Epithelial cell of esophagus (primary cell): Measurements from ENCODE around the gene MBTPS1.

Source experiments
- DNase-seq: peaks from one replicate; pipeline ENCODE4 v3.0.0; 2010; ENCODE audit warnings: low read depth
- H3K4me3 ChIP-seq: 2 replicates; pipeline ENCODE4 v1.5.1; 2011; ENCODE audit warnings: mild to moderate bottlenecking, low read length, control low read depth
- CTCF ChIP-seq: IDR thresholded peaks from 2 replicates; pipeline ENCODE4 v1.5.1; 2011; ENCODE audit warnings: low read depth, mild to moderate bottlenecking, low read length, control low read depth, inconsistent platforms; ENCODE audit not compliant: insufficient read depth; ENCODE audit errors: missing control alignments

The MBTPS1 gene

DNA sequence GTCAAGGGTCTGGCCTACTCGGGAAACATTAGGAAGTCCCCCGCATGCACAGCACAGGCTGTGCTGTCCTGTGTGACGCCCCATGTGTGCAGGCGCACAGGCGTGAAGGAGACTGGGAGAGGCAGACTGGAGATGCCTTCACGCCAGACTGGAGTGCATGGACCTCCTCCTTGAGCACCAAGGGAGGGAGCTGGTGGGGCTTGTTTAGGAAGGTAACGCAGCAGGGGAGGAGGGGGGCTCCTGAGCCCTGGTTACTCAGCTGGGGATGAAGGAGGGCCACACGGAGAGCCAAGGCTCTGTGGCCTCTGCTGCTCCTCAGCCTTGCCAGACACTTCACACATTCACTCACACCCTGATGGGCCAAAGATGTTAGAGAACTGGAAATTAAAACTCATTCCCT, 20.5 kb upstream of the MBTPS1 start:
- H3K4me3 ChIP-seq: no peak overlapping the region
- DNase-seq: no peak
- TF ChIP-seq CTCF: no peak

DNA sequence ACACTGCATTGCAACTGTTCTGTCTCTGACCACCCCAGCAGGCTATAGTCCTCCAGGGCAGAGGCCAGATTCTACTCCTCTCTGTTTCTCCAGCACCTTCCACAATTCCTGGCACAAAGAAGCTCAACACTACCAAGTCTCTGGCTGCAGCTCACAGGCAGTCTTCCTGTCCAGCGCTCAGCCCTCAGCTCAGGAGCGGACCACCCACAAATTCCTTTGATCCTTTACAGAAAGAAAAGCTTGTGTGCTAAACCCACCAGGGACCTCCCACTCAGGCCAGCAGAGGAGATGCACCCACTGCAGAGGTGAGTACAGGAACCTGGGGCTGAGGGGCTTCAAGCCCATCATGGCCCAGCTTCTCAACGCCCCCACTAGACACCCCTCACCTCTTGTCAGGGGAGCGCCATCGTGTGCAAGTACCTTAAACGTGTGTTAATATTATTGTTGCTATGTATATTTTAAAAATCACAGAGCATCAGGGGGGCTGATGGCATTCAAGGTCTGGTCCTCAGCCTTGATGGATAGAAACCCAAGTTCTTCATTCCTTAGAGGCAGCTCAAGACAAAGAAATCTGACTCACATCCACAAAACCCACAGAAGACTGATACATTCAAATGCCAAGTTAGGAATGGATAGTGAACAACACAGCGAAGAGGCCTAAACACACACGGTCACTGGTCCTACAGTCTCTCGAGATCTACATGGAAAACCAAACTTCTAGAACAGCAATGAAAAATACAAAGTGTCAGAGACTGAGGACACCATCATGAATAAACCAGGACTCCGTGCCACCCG, 19.8 kb upstream of the MBTPS1 start:
- no peak for DNase-seq
- no peak for TF ChIP-seq CTCF
- no peak overlapping the region for H3K4me3 ChIP-seq

GRCh38 chr16:84132527-84133285, 16.0 kb upstream of the MBTPS1 start:
- H3K4me3 ChIP-seq: no peak overlapping the region
- TF ChIP-seq CTCF: no peak
- no peak for DNase-seq

DNA sequence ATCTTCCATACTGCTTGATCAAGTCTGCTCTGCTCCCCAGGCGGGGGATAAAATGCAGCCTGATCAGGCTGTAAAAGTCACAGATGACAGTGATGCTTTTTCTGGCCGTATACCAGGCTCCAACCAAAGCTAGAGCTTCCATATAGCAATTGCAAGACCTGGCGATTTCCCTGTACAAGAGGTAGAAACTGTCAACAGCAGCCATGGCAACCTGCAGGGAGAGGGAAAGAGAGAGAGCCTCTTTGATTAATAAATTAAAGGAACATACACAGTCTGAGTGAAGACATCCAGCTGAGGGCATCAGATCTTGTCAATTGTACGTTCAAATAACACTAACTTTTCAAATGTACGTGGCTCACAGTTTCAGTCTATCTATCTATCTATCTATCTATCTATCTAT, 14.4 kb upstream of the MBTPS1 start:
- no peak for TF ChIP-seq CTCF
- H3K4me3 ChIP-seq: no peak overlapping the region
- no peak for DNase-seq

DNA sequence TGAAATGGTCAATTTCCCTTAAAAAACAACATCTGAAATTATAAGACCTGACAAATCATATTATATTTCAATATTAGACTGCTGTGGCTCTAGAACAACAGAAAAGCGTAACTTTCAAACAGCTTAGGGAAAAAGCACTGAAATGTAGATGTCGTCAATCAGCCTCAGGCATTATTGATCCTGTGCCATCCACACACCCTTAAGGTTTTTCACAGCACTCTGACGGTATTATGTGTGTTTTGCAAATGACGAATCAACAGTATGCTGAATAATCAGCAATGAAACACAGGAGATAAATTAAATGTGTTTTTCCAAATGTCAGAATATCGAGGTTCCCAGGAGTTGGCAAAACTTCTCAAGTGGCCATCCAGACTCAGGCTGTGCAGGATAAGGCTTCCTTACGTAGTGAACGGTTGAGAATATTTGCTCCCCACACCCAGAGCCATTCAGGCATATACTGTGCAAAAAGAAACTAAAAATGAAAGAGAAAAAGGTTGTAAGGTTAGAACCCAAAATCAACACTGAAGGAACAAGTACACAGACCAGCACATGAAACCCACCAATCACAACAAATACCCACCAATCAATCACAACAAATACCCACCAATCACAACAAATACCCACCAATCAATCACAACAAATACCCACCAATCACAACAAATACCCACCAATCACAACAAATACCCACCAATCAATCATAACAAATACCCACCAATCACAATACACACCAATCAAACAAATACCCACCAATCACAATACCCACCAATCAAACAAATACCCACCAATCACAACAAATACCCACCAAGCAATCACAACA, 7.7 kb upstream of the MBTPS1 start:
- H3K4me3 ChIP-seq: no peak overlapping the region
- no peak for DNase-seq
- TF ChIP-seq CTCF: no peak

GRCh38 chr16:84121007-84121406, 4.3 kb upstream of the MBTPS1 start:
- H3K4me3 ChIP-seq: no peak overlapping the region
- TF ChIP-seq CTCF: no peak
- no peak for DNase-seq
